IMR-90 (cell line): ENCODE results near the gene NF1. TPM values are rescaled to one million over a fixed set of nuclear protein-coding genes. Genes with fewer than 3 reads are reported as not detected.
"Not testable (repeated sequence)": the region's sequence is repeated elsewhere in the genome, so short reads cannot be mapped to it uniquely, and the experiment has no call there.

ENCODE experiments used
- ATAC-seq: fragments of 200-7000 bp; cut with Tn5 transposase; 2 replicates; pipeline ENCODE4 v1.9.1; 2020; ENCODE audit warnings: low read depth, mild to moderate bottlenecking, moderate library complexity
- BruUV-seq: library from RNA; stranded (reverse); fragments of 400-500 nt; replicated peaks from 2 replicates; lab custom pipeline; 2021; lab: Mats Ljungman, UMichigan
- CTCF ChIA-PET: fragments of 300-600 bp; formaldehyde crosslinking; extraction: SDS; loops from one replicate; lab custom pipeline; 2021; ENCODE audit warnings: antibody characterized with exemption; lab: Yijun Ruan, JAX
- POLR2A ChIA-PET: fragments of 300-600 bp; sonication (Branson Sonifier 250); formaldehyde crosslinking; loops from one replicate; lab custom pipeline; 2022; ENCODE audit warnings: antibody characterized with exemption; ENCODE audit not compliant: unreplicated experiment; lab: Charles Lee
- DNase-seq: peaks from one replicate; pipeline ENCODE4 v3.0.0; 2013
- H2AFZ ChIP-seq: replicated peaks from 2 replicates; pipeline ENCODE3; 2013; ENCODE audit warnings: low read length, mild to moderate bottlenecking; ENCODE audit not compliant: poor library complexity
- H2AK5ac ChIP-seq: 2 replicates; pipeline ENCODE4 v1.6.1; 2013; ENCODE audit warnings: low read depth, low read length, inconsistent platforms
- H2AK9ac ChIP-seq: replicated peaks from 2 replicates; pipeline ENCODE3; 2013; ENCODE audit warnings: mild to moderate bottlenecking, low read depth, low read length, moderate library complexity; ENCODE audit not compliant: poor library complexity
- H2BK120ac ChIP-seq: 2 replicates; pipeline ENCODE4 v1.6.1; 2013; ENCODE audit warnings: low read depth, low read length, inconsistent platforms
- H2BK15ac ChIP-seq: 3 replicates; pipeline ENCODE4 v1.6.1; 2013; ENCODE audit warnings: low read depth, low read length, inconsistent platforms
- H2BK20ac ChIP-seq: 2 replicates; pipeline ENCODE4 v1.6.1; 2013; ENCODE audit warnings: low read depth, mild to moderate bottlenecking, inconsistent platforms, low read length, moderate library complexity
- H2BK5ac ChIP-seq: 2 replicates; pipeline ENCODE4 v1.6.1; 2013; ENCODE audit warnings: mild to moderate bottlenecking, low read depth, low read length, inconsistent platforms; ENCODE audit not compliant: poor library complexity, severe bottlenecking
- H3K14ac ChIP-seq: replicated peaks from 2 replicates; pipeline ENCODE4 v1.6.1; 2013; ENCODE audit warnings: low read depth, low read length, inconsistent platforms
- H3K18ac ChIP-seq: 2 replicates; pipeline ENCODE4 v1.6.1; 2013; ENCODE audit warnings: low read depth, low read length, control low read depth
- H3K23ac ChIP-seq: 2 replicates; pipeline ENCODE4 v1.6.1; 2013; ENCODE audit warnings: low read depth, low read length, inconsistent platforms
- H3K27ac ChIP-seq: 2 replicates; pipeline ENCODE4 v1.5.1; 2013; ENCODE audit warnings: mild to moderate bottlenecking, control low read depth, low read length; ENCODE audit not compliant: insufficient read depth
- H3K27me3 ChIP-seq: 2 replicates; pipeline ENCODE4 v1.6.1; 2013; ENCODE audit warnings: low read length; ENCODE audit not compliant: control insufficient read depth, insufficient read depth
- H3K36me3 ChIP-seq: 2 replicates; pipeline ENCODE4 v1.6.1; 2013; ENCODE audit warnings: low read length, mixed read lengths; ENCODE audit not compliant: control insufficient read depth, insufficient read depth
- H3K4ac ChIP-seq: 2 replicates; pipeline ENCODE4 v1.6.1; 2013; ENCODE audit warnings: low read depth, low read length, inconsistent platforms
- H3K4me1 ChIP-seq: 2 replicates; pipeline ENCODE4 v1.6.1; 2013; ENCODE audit warnings: low read length, mixed read lengths; ENCODE audit not compliant: control insufficient read depth, insufficient read depth
- H3K4me2 ChIP-seq: 2 replicates; pipeline ENCODE4 v1.6.1; 2013; ENCODE audit warnings: low read depth, mild to moderate bottlenecking, control low read depth, low read length, moderate library complexity
- H3K4me3 ChIP-seq: 2 replicates; pipeline ENCODE4 v1.5.1; 2013; ENCODE audit warnings: low read depth, mild to moderate bottlenecking, control low read depth, low read length, moderate library complexity; ENCODE audit not compliant: insufficient read depth
- H3K56ac ChIP-seq: 2 replicates; pipeline ENCODE4 v1.6.1; 2013; ENCODE audit warnings: low read length, inconsistent platforms; ENCODE audit not compliant: insufficient read depth; ENCODE audit errors: extremely low read depth
- H3K79me1 ChIP-seq, 2 experiments: 2 replicates each; pipeline ENCODE4 v1.6.1; 2013; ENCODE audit warnings: low read length in 2 of 2, inconsistent platforms in 1 of 2, low read depth in 1 of 2
- H3K9ac ChIP-seq: 2 replicates; pipeline ENCODE4 v1.6.1; 2013; ENCODE audit warnings: low read depth, low read length, control low read depth
- H3K9me1 ChIP-seq: 2 replicates; pipeline ENCODE4 v1.6.1; 2013; ENCODE audit warnings: low read length, inconsistent platforms; ENCODE audit not compliant: insufficient read depth
- H3K9me3 ChIP-seq: 2 replicates; pipeline ENCODE4 v1.6.1; 2013; ENCODE audit warnings: low read length; ENCODE audit not compliant: control insufficient read depth, insufficient read depth
- H4K20me1 ChIP-seq: 2 replicates; pipeline ENCODE4 v1.6.1; 2013; ENCODE audit warnings: low read length, inconsistent platforms; ENCODE audit not compliant: insufficient read depth
- H4K5ac ChIP-seq: 2 replicates; pipeline ENCODE4 v1.6.1; 2013; ENCODE audit warnings: mild to moderate bottlenecking, low read depth, low read length, control low read depth
- H4K8ac ChIP-seq, 2 experiments: 2 replicates each; pipeline ENCODE4 v1.6.1; 2013; ENCODE audit warnings: low read depth in 2 of 2, low read length in 2 of 2, control low read depth in 1 of 2, inconsistent platforms in 1 of 2
- H4K91ac ChIP-seq: 2 replicates; pipeline ENCODE4 v1.6.1; 2013; ENCODE audit warnings: low read depth, low read length, inconsistent platforms; ENCODE audit not compliant: insufficient read depth
- WGBS, 2 experiments: methylation state at CpG; one replicate each; pipeline versions ENCODE4 v1.1.5 to v1.1.7; 2013; ENCODE audit warnings: missing lambda C conversion rate in 2 of 2; ENCODE audit not compliant: insufficient read length in 1 of 2; ENCODE audit errors: extremely low coverage in 2 of 2; 5-methylcytosine and 5-hydroxymethylcytosine counted together
- dilution Hi-C: fragments of 300-500 bp; cut with HindIII; formaldehyde crosslinking; loops from one replicate; pipeline ENCODE4 v1.14.3; 2018; ENCODE audit warnings: low sequenced_read_pairs; ENCODE audit not compliant: unreplicated experiment
- in situ Hi-C: fragments of 300-500 bp; cut with MboI; formaldehyde crosslinking; loops from 3 replicates; pipeline ENCODE4 v1.14.3; 2019; ENCODE audit warnings: low sequenced_read_pairs, inconsistent platforms, mixed read lengths
- intact Hi-C: fragments of 100-400 bp; cut with micrococcal nuclease; formaldehyde crosslinking; loops from 2 replicates; pipeline ENCODE4 v1.10.0; 2022
- polyA plus RNA-seq, 3 experiments: library from polyadenylated mRNA; depleted of rRNA; stranded (reverse); fragments of >200 nt; gene quantifications; 2 replicates each; pipeline ENCODE4 v1.2.3, GENCODE V29; 2012; ENCODE audit warnings: low replicate concordance in 1 of 3
- total RNA-seq: library from RNA; depleted of rRNA; stranded (reverse); fragments of >200 nt; gene quantifications from 2 replicates; pipeline ENCODE4 v1.2.3, GENCODE V29; 2012

NF1 gene
- total and polyA plus RNA-seq, 2 of the 4 experiments (the other 2 are of a cell fraction): 17.9 to 48.6 TPM

DNA sequence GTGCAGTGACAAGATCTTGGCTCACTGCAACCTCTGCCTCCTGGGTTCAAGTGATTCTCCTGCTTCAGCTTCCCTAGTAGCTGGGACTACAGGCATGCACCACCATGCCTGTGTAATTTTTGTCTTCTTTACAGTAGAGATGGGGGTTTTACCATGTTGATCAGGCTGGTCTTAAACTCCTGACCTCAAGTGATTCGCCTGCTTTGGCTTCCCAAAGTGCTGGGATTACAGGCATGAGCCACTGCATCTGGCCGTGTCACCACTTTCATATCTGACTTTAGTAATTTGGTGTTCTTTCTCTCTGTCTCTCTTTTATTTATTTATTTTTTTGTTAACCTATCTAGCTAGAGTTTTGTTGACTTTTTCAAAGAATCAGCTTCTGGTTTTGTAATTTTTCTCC, 103.9 kb downstream of the NF1 start:
- H3K4me2 ChIP-seq, H3K27ac ChIP-seq: not testable (repeated sequence)
- CTCF ChIA-PET: interaction anchor here (1.4 kb wide), 1 partner anchor 11 kb away, joined by 5 read pairs; no protein-coding TSS in a partner anchor

More for the DNA sequence above, 103.9 kb downstream of the NF1 start:
- H3K4me3 ChIP-seq, BruUV-seq, H3K9me1 ChIP-seq, H3K23ac ChIP-seq, H3K9ac ChIP-seq, H3K36me3 ChIP-seq, H2AK5ac ChIP-seq, H3K4me1 ChIP-seq, H3K9me3 ChIP-seq, H3K56ac ChIP-seq, H2BK20ac ChIP-seq, H2BK15ac ChIP-seq, H4K5ac ChIP-seq, H4K20me1 ChIP-seq, H2AK9ac ChIP-seq, H3K4ac ChIP-seq, H3K18ac ChIP-seq, H2AFZ ChIP-seq, H4K91ac ChIP-seq, H2BK120ac ChIP-seq, POLR2A ChIA-PET, intact Hi-C loops, dilution Hi-C loops, in situ Hi-C loops, H3K27me3 ChIP-seq: not testable (repeated sequence)
- peaks cover 14 to 26% of the 10 kb centered on the region in 2 experiments for H3K79me1 ChIP-seq
- ATAC-seq (peak; percentile 17; the same call in 1 of the 2 replicates), DNase-seq (peak; percentile 58)
- peak overlapping the region; percentile 19 for H2BK5ac ChIP-seq
- peak overlapping the region; percentile 80 for H3K14ac ChIP-seq
- H4K8ac ChIP-seq: peak overlapping the region in 1 of 2 experiments; percentile 25; a peak in 1 of 4 replicates
- no CpG with 5 or more reads among the region's 2 CpGs for WGBS, 2 experiments
